NCI-H1694 treated with DMSO at 0.1 percent for 48 hours (cell line): ENCODE measurements around the gene NAMPT.
A peak's percentile ranks its signal among the peaks of the same experiment; 100 is the strongest.
"Not testable (repeated sequence)": the region's sequence is repeated elsewhere in the genome, so short reads cannot be mapped to it uniquely, and the experiment has no call there.

Experiments used
- DNase-seq: peaks from one replicate; lab custom pipeline; 2025; lab: John Stamatoyannopoulos, UW

The NAMPT gene

DNA sequence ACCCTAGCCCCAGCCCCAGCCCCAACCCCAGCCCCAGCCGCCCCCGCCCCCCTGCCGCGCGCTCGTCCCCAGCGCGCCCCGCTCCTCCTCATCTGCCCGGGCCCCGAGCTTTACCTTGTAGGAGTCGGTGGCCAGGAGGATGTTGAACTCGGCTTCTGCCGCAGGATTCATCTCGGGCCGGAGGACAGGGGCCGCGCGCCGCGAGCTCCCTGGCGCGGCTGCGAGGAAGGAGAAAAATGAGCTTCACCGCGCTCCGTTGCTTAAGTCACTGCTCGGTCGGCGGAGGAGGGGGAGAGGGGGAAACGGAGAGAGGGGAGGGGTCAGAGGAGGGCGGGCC lies at the start of gene NAMPT:
TSS of gene NAMPT (minus strand) at position 270 of the 337 bp plus-strand sequence. CDS start at position 171, 99 bp downstream.
- no peak for DNase-seq

DNA sequence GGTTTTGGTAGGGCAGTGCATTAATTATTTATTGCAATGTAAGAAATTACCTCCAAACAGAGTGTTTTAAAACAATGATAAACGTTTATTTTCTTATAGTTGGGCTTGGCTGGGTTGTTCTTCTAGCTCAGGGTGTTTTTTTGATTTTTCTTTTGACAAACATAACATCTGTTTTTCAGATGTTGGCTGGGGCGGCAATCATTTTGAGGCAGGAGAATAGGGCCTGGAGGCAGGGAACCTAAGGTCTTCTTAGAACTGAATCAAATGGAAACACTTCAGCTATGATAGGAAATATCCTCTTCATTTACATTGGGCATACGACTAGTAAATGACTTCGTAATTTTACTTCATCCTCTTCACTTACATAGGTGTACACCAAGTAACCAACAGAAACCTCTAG lies 47.4 kb upstream of the NAMPT start:
- no peak for DNase-seq

DNA sequence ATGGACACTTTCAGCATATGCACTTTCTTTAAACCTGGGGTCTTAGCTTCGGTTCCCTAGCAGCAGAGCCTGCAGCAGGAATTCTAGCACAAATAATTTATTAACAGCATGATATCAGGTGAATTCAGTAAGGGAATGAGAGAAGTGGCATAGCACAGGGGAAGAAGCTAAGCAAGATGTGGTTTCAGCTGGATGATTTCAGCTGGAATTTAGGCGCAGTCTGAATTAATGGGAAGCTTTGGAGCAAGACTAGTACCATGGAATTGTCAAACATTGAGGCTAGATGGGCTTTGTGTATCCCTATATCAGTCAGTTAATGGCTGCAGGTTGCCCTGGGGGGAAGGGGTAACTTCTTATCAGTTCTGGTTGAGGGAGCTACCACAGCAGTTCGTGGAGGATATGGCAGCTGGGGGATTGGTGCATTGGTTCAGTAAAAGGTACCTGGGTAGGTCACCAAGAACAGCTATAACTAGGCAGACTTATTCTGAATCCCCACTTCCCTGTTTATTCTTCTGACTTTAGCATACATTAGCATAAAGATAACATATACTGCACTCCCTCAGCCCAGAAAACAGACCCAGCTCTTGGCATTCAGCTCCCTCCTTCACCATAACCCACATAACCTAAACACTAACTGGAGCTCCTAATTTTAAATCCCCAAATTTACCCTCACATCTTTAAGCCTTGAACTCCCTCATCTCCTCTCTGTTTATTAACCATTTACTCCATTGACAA lies 46.8 kb upstream of the NAMPT start:
- DNase-seq = no peak

DNA sequence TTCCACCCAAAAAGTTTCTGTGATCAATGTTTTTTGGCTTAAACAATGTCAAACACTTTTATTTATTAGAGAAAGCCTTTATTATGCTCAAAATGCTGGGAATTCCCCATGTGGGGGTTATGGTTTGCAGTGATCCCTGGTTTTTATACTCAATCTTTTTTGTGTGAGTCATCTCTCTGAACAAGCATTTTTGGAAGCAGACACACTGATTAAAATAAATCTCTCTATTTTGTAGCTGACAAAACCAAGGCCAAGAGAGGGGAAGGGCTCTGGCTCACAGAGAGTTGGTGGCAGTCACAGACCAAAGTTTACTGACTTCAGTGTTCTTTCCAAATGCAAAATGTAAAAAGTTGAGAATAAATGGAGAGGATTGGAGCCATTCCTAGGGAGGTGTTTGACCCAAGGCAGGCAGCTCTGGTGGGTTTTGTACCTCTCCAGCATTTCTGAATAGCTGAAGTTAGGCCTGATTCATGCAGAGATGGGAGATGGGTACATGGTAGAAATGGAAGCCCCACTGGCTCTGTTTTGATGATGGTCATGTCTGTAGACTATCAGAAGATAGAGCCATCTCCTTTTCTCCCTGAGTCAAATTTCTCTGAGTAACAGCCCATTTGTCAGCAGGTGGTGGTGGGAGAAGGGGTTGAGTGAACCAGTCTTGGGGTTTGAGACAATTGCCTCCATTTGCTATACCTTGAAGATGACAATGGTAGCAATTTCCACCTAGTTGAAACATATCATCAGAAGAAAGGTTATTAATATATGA lies 45.4 kb upstream of the NAMPT start:
- no peak for DNase-seq

DNA sequence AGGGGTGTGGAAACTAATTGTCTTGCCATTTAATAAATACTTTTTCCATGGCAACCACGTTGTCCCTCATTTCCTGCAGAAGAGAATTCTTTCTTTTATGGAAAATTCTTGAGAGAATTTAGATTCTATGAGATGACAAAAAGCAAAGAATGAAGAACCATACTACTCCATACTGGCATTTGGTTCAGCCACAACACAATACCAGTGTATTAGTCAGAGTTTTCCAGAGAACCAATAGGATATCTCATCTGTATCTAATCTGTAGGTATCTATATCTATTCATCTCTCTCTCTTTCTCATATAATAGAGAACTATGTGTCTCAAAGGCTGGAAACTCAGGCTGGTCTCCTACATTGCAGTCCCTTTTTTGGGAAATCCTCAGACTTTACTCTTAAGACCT lies 44.6 kb upstream of the NAMPT start:
- DNase-seq = no peak

DNA sequence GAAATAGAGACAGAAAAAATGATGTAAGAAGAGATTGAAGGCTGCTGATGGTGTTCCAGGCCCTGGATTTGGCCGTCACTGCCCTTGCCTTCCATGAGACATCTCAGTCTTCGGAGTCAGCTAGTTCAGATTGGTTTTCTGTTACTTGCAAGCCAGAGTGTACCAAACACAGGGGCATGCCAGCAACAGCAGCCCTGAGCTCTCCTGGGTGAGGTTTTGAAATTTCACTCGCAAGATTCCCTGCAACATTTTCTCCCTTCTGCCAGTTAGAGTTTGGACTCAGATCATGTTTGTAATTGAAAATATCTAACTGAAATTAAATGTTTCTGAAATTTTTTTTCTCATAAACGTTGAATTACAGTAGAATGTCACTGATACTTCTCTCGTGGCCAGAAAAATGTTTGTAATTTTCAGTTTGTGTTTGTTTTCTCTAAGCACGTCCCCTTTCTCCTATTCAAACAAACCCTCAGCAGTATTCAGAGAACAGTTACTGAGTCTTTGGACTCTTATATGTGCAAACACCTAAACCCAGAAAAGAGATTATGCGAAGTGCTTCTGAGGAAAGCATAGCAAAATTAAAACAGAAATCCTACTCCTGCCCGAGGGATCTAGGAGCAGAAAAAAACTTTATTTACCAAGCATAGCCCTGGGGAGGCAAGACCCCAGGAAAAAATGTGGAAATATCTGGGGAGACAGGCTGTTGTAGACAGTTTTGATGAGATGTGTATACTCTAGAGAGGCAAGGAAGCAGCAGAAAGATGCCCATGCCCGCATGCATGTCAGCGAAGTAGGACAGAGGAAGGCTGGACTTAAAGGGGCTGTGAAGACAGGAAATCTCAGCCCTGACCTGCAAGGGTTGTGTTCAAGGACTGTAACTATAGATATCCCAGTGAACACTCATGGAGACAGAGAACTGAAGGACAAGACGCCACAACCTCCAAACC lies 43.0 kb upstream of the NAMPT start:
- DNase-seq = no peak

DNA sequence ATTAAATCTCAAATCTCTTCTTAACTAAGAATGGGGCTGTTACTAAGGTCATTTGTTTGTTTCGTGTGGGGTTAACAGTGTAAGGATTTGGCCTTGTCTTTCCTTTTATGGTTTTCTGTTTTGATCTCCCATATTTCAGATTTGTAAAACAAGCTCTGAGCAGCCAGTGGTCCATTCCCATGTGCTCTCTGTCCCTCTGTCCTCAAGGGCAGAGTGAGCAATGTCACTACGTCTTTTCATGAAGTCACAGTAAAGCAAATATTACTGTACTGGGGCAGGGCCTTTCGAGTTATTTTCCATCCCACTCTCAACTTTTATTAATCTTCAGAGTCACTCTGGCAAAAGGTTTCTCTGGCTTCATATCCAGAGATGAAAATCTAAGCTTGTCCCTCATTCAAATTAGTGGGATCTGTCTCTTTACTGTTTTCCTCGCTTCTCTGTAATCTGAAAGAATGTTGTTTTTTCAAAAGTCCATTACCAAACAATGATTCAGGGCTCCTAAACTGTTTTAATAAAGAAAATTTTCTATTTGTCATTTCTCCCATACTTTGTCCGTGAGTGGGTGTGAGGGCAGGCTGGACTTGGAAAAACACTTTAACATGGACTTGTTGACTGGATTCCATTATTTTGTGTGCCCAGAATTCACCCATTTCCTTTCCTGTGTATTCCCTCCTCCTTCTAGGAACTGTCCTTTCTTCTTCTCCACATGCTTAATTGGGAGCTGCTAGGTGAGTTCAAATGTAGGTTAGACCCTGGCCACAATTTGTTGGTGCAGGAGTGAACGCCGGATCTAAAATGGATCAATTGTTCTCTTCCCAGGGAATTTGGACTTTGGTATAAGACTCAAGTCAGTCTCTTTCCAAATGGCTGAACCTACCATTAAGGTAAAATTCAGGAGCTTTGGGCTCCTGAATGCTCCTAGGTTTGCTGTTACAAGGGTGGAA lies 42.1 kb upstream of the NAMPT start:
- no peak for DNase-seq

DNA sequence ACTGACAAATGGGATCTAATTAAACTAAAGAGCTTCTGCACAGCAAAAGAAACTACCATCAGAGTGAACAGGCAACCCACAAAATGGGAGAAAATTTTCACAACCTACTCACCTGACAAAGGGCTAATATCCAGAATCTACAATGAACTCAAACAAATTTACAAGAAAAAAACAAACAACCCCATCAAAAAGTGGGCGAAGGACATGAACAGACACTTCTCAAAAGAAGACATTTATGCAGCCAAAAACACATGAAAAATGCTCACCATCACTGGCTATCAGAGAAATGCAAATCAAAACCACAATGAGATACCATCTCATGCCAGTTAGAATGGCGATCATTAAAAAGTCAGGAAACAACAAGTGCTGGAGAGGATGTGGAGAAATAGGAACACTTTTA lies 39.7 kb upstream of the NAMPT start:
- not testable (repeated sequence) for DNase-seq

DNA sequence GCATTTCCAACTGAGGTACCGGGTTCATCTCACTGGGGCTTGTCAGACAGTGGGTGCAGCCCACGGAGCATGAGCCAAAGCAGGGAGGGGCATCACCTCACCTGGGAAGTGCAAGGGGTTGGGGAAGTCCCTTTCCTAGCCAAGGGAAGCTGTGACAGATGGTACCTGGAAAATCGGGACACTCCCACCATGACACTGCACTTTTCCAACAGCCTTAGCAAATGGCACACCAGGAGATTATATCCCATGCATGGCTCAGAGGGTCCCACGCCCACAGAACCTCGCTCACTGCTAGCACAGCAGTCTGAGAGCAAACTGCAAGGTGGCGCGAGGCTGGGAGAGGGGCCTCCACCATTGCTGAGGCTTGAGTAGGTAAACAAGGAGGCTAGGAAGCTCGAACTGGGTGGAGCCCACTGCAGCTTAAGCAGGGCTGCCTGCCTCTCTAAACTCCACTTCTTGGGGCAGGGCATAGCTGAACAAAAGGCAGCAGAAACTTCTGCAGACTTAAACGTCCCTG lies 35.5 kb upstream of the NAMPT start:
- not testable (repeated sequence) for DNase-seq

DNA sequence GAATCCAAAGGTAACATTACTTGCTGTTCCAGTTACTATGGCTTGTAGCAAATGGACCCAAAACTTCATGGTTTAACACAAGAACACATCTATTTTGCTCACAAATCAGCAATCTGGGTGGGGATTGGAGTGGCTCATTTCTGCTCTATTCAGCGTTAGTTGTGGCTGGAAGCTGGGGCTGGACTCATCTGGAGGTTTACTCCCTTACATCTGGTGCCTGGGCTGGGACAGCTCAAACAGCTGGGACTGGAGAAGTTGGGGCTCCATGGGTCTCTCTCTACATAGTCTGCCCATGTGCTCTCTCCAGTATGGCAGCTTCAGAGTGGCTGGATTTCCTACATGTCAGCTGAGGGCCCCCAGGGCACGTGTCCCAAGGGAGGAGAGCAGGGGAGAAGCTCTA lies 33.7 kb upstream of the NAMPT start:
- DNase-seq = no peak

DNA sequence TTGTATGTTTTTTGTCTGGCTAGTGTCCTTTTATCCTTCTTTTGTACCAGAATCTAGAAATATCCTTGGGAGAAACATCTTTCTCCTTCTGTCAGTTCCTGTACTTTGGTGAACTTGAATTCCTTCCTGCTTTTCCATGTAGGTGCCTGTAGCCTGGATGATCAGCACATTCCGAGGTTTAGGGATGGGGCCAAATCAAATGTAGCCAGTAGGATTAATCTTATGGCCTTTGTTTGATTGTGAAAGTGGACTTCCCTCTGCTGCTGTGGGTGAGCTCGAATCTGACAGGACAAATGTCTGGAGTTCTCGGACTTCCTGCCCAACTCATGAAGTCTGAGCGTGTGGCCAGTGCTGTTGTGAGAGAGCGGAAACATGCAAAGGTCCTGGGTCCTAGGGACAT lies 33.2 kb upstream of the NAMPT start:
- no peak for DNase-seq

DNA sequence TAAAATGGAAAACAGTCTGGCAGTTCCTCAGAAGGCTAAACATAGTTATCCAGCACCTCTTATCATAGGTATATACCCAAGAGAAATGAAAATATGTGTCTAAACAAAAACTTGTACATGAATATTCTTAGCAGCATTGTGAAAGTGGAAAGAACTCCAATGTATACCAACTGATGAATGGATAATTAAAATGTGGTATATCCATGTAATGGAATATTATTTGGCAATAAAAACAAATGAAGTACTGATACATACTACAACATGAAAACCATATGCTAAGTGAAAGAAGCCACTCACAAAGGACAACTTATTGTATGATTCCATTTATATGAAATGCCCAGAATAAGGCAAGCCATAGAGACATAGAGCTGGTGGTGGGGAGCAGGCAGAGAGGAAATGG lies 32.2 kb upstream of the NAMPT start:
- no peak for DNase-seq

DNA sequence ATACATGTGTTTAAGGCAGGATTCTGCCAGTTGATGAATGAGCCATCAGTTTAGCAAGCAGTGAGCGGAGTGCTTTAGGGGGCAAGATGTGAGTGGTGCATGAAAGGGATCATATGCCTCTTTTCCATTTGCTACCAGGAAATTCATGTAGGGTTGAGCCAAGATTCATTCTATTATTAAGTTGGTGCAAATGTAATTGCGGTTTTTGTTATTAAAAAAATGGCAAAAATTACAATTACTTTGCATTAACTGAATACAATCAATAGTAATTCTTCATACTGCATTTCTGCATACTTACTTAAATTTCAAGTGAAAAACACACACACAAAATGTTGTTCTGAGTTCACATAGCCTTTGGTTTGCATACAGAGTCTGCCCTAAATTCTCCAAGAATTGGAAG lies 30.1 kb upstream of the NAMPT start:
- no peak for DNase-seq

DNA sequence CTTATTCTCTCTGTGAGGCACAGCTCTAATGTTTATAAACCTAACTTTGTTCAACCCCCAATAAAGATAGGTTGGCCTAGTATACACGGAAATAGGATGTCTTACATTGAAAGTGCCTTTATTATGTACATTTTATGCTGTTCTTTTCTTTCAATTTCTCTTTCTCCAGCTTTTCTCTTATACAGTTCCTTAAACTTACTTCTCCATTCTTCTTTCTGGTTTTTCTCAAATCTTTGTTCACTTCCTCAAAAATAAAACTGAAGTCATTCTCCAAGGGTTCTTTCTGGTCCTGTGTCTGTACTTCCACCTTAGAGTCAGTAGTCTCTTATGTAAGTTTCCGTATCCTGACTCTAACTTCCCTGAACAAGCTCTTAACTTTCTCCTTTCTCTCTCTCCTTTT lies 29.2 kb upstream of the NAMPT start:
- peak; percentile 7 for DNase-seq

DNA sequence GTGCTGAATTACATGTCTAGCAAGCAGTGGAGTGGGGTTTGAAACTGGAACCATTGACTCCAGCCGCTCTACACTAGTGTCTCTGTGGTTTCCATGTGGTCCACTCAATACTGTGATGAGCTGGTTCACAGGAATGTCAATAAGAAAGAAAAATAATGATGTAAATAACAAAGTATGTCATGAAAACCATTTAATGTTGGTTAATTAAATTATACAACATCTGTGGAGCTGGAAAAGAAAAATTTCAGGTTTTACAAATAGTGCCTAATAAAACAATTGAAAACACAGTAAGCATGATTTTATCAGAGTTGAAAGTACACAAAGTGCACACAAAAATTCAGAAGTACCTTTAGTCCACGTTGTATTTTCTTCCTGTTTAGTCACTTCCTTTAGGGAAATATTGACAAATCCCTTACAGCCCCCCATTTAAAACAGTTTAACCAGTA lies 28.7 kb upstream of the NAMPT start:
- no peak for DNase-seq

DNA sequence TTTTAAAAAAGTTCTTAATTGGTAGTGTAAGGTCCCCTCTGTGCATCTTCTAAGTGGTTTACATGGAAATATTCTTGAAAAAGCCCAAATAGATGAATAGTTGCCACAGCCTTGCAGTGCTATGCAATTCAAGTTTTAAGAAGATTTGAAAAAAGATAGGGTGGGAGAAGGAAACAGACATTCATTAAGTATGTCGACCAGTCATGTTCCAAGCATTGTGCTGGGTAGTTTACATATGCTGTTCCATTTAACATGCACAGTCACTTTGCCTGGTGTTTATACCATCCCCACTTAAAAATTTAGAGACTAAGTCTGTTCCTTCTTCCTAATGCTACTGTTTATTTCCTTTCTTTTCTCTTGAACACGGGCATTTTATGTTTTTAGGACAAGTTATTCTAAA lies 28.1 kb upstream of the NAMPT start:
- no peak for DNase-seq

DNA sequence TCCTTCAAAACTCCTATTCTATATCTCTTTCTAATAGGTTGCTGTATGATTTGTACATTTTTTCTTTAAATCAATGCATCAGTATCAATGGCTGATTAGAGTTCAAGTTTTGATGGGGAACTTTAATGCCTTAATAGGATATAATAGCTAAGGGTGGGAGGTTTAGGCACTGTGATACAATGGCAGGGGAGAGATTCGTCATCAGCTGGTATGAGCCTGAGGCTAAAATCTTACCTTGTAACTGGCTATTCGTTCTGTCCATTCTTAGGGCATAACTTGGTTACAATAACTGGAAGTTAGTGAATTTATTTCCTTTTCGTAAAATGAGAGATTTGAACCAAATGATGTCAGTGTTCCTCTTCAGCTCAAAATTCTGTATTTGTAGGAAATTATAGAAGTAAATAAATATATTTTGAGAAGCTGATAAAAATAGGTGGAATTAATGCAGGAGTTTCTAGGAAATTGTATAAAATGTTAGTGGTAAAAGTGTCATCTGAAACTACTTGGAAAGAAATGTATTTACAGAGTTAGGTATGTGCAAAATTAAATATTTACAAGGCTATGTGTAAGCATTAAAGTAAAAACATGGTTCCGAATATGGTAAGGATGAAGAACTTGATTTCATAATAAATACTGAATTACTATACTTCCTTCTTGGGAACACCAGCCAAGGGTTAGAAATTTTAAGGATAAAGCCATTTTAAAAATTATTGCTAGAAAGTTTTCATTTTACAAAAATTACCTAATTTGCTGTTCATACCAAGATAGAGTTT lies 27.5 kb upstream of the NAMPT start:
- DNase-seq = no peak

DNA sequence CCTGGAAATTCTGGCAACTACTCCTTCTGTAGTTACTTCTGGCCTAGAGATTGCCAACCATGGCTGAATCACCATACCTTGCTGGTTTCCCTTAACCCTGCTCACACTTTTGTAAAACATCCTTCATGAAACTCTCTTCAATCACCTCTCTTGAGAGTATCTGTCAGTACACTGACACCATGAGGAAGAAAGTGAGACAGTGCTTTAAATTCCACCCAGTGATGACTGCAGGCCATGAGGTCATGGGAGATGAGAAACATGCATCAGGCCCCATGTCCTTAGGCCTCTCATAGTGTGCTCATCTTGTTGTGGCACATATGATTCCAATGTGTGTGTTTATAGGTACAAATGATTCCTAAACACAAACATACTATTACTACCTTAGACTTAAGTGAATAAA lies 24.6 kb upstream of the NAMPT start:
- DNase-seq = no peak

DNA sequence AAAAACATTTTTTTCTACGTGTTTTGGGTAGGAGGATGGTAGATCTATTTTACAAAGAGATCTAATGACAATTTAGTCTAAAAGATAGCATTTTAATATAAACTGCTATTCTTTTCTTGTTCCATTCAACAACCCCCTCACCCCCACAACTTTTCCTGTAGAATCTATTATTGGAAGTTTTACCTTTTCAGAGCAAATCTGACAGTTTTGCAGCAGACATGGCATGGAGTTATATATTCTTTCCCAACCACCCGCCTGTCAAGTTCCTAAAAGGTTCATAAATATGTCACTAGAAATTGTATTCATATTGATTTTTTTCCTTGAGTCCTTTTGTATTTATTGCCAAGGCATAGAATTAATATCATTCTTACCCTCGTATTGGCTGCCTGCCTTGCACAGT lies 21.5 kb upstream of the NAMPT start:
- no peak for DNase-seq

DNA sequence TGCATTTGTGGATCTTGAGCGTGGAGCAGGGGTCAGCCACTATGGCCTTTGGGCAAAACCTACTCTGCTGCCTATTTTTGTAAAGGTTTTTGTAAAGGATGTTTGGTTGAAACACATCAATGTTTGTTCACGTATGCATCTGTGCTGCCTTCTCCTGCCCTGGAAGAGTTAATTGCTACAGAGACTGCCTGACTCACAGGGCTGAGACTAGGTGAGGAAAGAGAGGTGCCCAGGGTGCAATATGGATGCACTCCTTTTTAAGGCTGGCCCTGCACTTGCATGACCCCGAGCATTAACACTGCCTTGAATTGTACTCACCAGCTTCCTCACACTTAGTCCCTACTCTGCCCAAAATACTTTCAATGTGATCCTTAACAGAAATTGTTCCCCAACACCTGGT lies 20.9 kb upstream of the NAMPT start:
- no peak for DNase-seq
